GM12878 (cell line): ENCODE results near the gene USP35. TPM values are rescaled to one million over a fixed set of nuclear protein-coding genes. Genes with fewer than 3 reads are reported as not detected.

Experiments used
- ATAC-seq: fragments of 200-7000 bp; cut with Tn5 transposase; 3 replicates; pipeline ENCODE4 v1.9.1; 2020; ENCODE audit warnings: mild to moderate bottlenecking, moderate library complexity
- BruUV-seq: library from RNA; stranded (reverse); fragments of 400-500 nt; replicated peaks from 2 replicates; lab custom pipeline; 2021; lab: Mats Ljungman, UMichigan
- CTCF ChIA-PET: fragments of 300-600 bp; sonication (Branson Sonifier 250); formaldehyde crosslinking; extraction: SDS; loops from one replicate; lab custom pipeline; 2021; ENCODE audit warnings: inconsistent platforms; lab: Yijun Ruan, JAX
- POLR2A ChIA-PET: fragments of 350-600 bp; formaldehyde crosslinking; extraction: SDS; loops from one replicate; lab custom pipeline; 2021; ENCODE audit warnings: inconsistent platforms; lab: Charles Lee
- RAD21 ChIA-PET: fragments of 300-600 bp; sonication (Branson Sonifier 250); formaldehyde crosslinking; loops from one replicate; lab custom pipeline; 2023; ENCODE audit warnings: antibody characterized with exemption; ENCODE audit not compliant: unreplicated experiment; lab: Charles Lee
- SMC1A ChIA-PET: fragments of 300-600 bp; sonication (Branson Sonifier 250); formaldehyde crosslinking; loops from one replicate; lab custom pipeline; 2023; ENCODE audit not compliant: unreplicated experiment, uncharacterized antibody; lab: Charles Lee
- DNase-seq: peaks from one replicate; pipeline ENCODE4 v3.0.0-alpha.2; 2011; ENCODE audit warnings: low read depth, low spot score
- FAIRE-seq: peaks from 3 replicates; lab custom pipeline; 2011; peaks lifted over from hg19 to GRCh38; lab: Jason Lieb, UNC
- H2AFZ ChIP-seq: 2 replicates; pipeline ENCODE4 v1.6.0; 2011; ENCODE audit warnings: low read depth, low read length, control low read depth; ENCODE audit not compliant: control insufficient read depth
- H3K27ac ChIP-seq: 2 replicates; pipeline ENCODE4 v1.5.1; 2011; ENCODE audit warnings: control low read depth; ENCODE audit not compliant: control insufficient read depth, insufficient read depth
- H3K27me3 ChIP-seq, 2 experiments: replicated peaks in 1 of 2; 2 replicates each; pipeline versions ENCODE4 v1.6.0 to v1.6.1; 2011; ENCODE audit warnings: low read length in 1 of 2; ENCODE audit not compliant: control insufficient read depth in 2 of 2, insufficient read depth in 2 of 2
- H3K36me3 ChIP-seq, 2 experiments: 2 replicates each; pipeline ENCODE4 v1.5.1; 2011; ENCODE audit warnings: low read length in 1 of 2; ENCODE audit not compliant: control insufficient read depth in 2 of 2, insufficient read depth in 2 of 2
- H3K4me1 ChIP-seq: 2 replicates; pipeline ENCODE4 v1.6.1; 2011; ENCODE audit warnings: mild to moderate bottlenecking, low read length, moderate library complexity, mixed read lengths; ENCODE audit not compliant: control insufficient read depth, insufficient read depth
- H3K4me2 ChIP-seq: 2 replicates; pipeline ENCODE4 v1.6.0; 2011; ENCODE audit warnings: control low read depth; ENCODE audit not compliant: control insufficient read depth, insufficient read depth
- H3K4me3 ChIP-seq: fragments of 200-600 bp; sonication (generic); 2 replicates; pipeline ENCODE4 v1.5.1; 2016
- H3K79me2 ChIP-seq: 2 replicates; pipeline ENCODE4 v1.6.0; 2011; ENCODE audit warnings: low read length; ENCODE audit not compliant: control insufficient read depth, insufficient read depth
- H3K9ac ChIP-seq: 2 replicates; pipeline ENCODE4 v1.8.0; 2011; ENCODE audit warnings: low read length, control low read depth, mixed read lengths; ENCODE audit not compliant: control insufficient read depth, insufficient read depth
- H3K9me3 ChIP-seq: replicated peaks from 3 replicates; pipeline ENCODE4 v1.5.1; 2011; ENCODE audit warnings: mild to moderate bottlenecking, low read length; ENCODE audit not compliant: control insufficient read depth, insufficient read depth
- H4K20me1 ChIP-seq: 2 replicates; pipeline ENCODE4 v1.6.0; 2011; ENCODE audit not compliant: control insufficient read depth, insufficient read depth
- IKZF2 ChIP-seq, 2 experiments: fragments of 450-650 bp; IDR thresholded peaks; 2 replicates each; pipeline ENCODE4 v1.6.1; 2017; ENCODE audit warnings: mild to moderate bottlenecking in 2 of 2, moderate library complexity in 2 of 2
- MYB ChIP-seq: fragments of 150-350 bp; IDR thresholded peaks from 2 replicates; pipeline ENCODE4 v1.6.1; 2014; ENCODE audit warnings: mild to moderate bottlenecking, low read depth, low read length, borderline replicate concordance
- NBN ChIP-seq: fragments of 450-650 bp; IDR thresholded peaks from 2 replicates; pipeline ENCODE4 v1.6.1; 2016
- POLR2AphosphoS5 ChIP-seq: IDR thresholded peaks from 2 replicates; pipeline ENCODE4 v1.6.1; 2011; ENCODE audit warnings: mild to moderate bottlenecking, low read length, inconsistent platforms
- RELA ChIP-seq: fragments of 450-650 bp; IDR thresholded peaks from 2 replicates; pipeline ENCODE4 v1.8.0; 2014; ENCODE audit warnings: borderline replicate concordance; ENCODE audit not compliant: partially characterized antibody
- YBX1 ChIP-seq: fragments of 450-650 bp; IDR thresholded peaks from 2 replicates; pipeline ENCODE4 v1.6.1; 2016; ENCODE audit warnings: antibody characterized with exemption
- ZBTB11 ChIP-seq: fragments of 450-650 bp; formaldehyde crosslinking; IDR thresholded peaks from 2 replicates; pipeline ENCODE4 v1.5.0; 2022; ENCODE audit warnings: mild to moderate bottlenecking, missing genetic modification characterization
- ZSCAN29 ChIP-seq: fragments of 450-650 bp; IDR thresholded peaks from 2 replicates; pipeline ENCODE4 v1.6.1; 2017; ENCODE audit warnings: mild to moderate bottlenecking, moderate library complexity
- WGBS: methylation state at CpG from one replicate; pipeline ENCODE4 v1.1.6; 2016; ENCODE audit warnings: low lambda C conversion rate; ENCODE audit not compliant: insufficient replicate concordance, insufficient coverage; ENCODE audit errors: missing lambda C conversion rate; 5-methylcytosine and 5-hydroxymethylcytosine counted together
- in situ Hi-C: fragments of 300-500 bp; cut with MboI; formaldehyde crosslinking; loops from 9 replicates; pipeline ENCODE4 v1.14.3; 2018; ENCODE audit warnings: mixed read lengths
- intact Hi-C: fragments of 100-400 bp; cut with micrococcal nuclease; formaldehyde crosslinking; loops from one replicate; pipeline ENCODE4 v1.14.2; 2022; ENCODE audit not compliant: unreplicated experiment
- polyA plus RNA-seq, 11 experiments: library from polyadenylated mRNA; depleted of rRNA in 4 of 11; unstranded in 6 of 11; stranded (reverse) in 5 of 11; fragments of >200 nt; fragmentation: Nextera tagmentation in 4 of 11; fragmentation: Illumina TruSeq in 1 of 11; extraction: Ambion mirVana in 4 of 11; extraction: Trizol in 1 of 11; gene quantifications; 1 replicate in 1 of 11; 2 replicates in 10 of 11; pipeline versions ENCODE4 v1.2.1 to v1.2.3, GENCODE V29; 2011 to 2016; ENCODE audit warnings: inconsistent platforms in 2 of 11, missing spikeins in 2 of 11, low read depth in 1 of 11
- total RNA-seq, 4 experiments: library from RNA; depleted of rRNA in 3 of 4; stranded (reverse); fragments of >200 nt in 3 of 4; fragmentation: Illumina TruSeq in 1 of 4; extraction: Trizol in 1 of 4; gene quantifications; 2 replicates each; pipeline versions ENCODE4 v1.2.1 to v1.2.3, GENCODE V29; 2013 to 2021

The USP35 gene
- total and polyA plus RNA-seq, 10 of the 15 experiments (the other 5 are each of a cell fraction or from before 2014, with no cell fraction given): 0.13 to 6.4 (median 3.1) TPM; not detected in 1

GRCh38 chr11:78203184-78203583 is 14.5 kb downstream of the USP35 start (continued):
- no peak for TF ChIP-seq NBN
- no peak for TF ChIP-seq ZSCAN29
- TF ChIP-seq MYB: no peak
- no peak for TF ChIP-seq POLR2AphosphoS5
- TF ChIP-seq, all 136 proteins: peak for 0

GRCh38 chr11:78205256-78205655 is 16.5 kb downstream of the USP35 start:
- POLR2A ChIA-PET: no interaction called here
- TF ChIP-seq IKZF2 (IDR thresholded peaks at IDR 0.05) (no peak), YBX1 (no peak), RELA (no peak), ZBTB11 (CRISPR knock-in tag) (no peak)
- BruUV-seq: no TSS peak
- in situ Hi-C loops (no loop called here), intact Hi-C loops (no loop called here)
- 74% methylated on average over 4 of the region's 4 CpGs for WGBS
- SMC1A ChIA-PET: no interaction called here
- H2AFZ ChIP-seq: no peak overlapping the region
- no peaks in the 10 kb centered on the region for H4K20me1 ChIP-seq
- H3K9ac ChIP-seq: no peak overlapping the region
- no peaks in the 10 kb centered on the region for H3K27me3 ChIP-seq
- H3K27ac ChIP-seq: no peak overlapping the region
- no peaks in the 10 kb centered on the region for H3K79me2 ChIP-seq
- RAD21 ChIA-PET: interaction anchor here (1.0 kb wide), 1 partner anchor 360 kb away, joined by 3 read pairs; no protein-coding TSS in a partner anchor
- no peak overlapping the region for H3K4me3 ChIP-seq
- H3K4me1 ChIP-seq: peaks cover 6% of the 10 kb centered on the region; the same call in 1 of the 2 replicates
- H3K4me2 ChIP-seq: no peak overlapping the region
- no peaks in the 10 kb centered on the region for H3K9me3 ChIP-seq
- FAIRE-seq (no peak), ATAC-seq (no peak), DNase-seq (no peak)
- no peaks in the 10 kb centered on the region; a peak in 3 of 4 replicates for H3K36me3 ChIP-seq
- CTCF ChIA-PET: no interaction called here
